ENCODE measurements around the gene RPS6KB2.

RPS6KB2 gene

DNA sequence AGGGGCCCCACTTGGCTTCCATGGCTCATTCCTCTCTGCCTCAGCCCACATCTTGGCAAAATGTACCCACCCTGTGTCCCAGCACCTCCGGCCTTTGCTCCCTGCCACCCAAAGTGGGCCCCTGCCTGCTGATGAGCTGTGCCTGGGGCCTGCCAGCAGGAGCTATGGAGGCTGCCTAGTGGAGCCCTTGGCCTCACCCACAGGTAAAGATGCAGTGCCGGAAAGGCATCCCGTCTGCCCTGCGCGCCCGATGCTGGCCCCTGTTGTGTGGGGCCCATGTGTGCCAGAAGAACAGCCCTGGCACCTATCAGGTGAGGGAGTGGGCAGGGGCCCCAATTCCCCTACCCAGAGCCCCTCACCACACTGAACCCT lies 23.1 kb upstream of the RPS6KB2 start:
- TF ChIP-seq, protein P1, sequence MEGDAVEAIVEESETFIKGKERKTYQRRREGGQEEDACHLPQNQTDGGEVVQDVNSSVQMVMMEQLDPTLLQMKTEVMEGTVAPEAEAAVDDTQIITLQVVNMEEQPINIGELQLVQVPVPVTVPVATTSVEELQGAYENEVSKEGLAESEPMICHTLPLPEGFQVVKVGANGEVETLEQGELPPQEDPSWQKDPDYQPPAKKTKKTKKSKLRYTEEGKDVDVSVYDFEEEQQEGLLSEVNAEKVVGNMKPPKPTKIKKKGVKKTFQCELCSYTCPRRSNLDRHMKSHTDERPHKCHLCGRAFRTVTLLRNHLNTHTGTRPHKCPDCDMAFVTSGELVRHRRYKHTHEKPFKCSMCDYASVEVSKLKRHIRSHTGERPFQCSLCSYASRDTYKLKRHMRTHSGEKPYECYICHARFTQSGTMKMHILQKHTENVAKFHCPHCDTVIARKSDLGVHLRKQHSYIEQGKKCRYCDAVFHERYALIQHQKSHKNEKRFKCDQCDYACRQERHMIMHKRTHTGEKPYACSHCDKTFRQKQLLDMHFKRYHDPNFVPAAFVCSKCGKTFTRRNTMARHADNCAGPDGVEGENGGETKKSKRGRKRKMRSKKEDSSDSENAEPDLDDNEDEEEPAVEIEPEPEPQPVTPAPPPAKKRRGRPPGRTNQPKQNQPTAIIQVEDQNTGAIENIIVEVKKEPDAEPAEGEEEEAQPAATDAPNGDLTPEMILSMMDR (IDR thresholded peaks at IDR 0.05; ENCODE audit: low read depth, low read length): no peak
- no peak for DNase-seq (ENCODE audit: extremely low read depth, low read depth)

GRCh38 chr11:67405688-67406339 lies 22.5 kb upstream of the RPS6KB2 start:
- TF ChIP-seq, protein P1 (IDR thresholded peaks at IDR 0.05; ENCODE audit: low read depth, low read length): no peak
- DNase-seq (ENCODE audit: extremely low read depth, low read depth): no peak

GRCh38 chr11:67406420-67406968 lies 21.8 kb upstream of the RPS6KB2 start:
- TF ChIP-seq, protein P1 (IDR thresholded peaks at IDR 0.05; ENCODE audit: low read depth, low read length): no peak
- no peak for DNase-seq (ENCODE audit: extremely low read depth, low read depth)

GRCh38 chr11:67406969-67407687 lies 21.2 kb upstream of the RPS6KB2 start:
- TF ChIP-seq, protein P1 (IDR thresholded peaks at IDR 0.05; ENCODE audit: low read depth, low read length): no peak
- no peak for DNase-seq (ENCODE audit: extremely low read depth, low read depth)

DNA sequence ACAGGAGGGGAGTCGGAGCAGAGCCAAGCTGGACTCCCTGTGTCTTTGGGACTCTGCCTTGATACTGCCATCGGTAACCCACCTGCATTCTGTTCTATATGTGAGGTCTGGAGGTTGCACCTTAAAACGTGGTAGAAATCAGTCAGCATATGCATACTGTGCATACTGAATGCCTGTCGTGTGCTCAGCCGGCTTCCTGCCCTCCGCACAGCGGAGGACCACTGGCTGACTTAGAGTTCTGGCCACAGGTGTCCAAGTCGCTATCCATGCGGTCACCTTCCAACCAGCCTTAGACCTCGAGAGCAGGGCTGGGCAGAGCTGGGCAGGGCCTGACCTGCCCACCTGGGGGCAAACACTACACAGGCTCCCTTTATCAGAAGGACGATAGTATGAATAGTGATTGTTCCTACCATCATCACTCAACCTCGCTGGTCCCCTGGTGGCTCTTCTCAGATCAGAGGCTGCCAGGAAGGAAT lies 20.6 kb upstream of the RPS6KB2 start:
- DNase-seq (ENCODE audit: extremely low read depth, low read depth): no peak
- TF ChIP-seq, protein P1 (IDR thresholded peaks at IDR 0.05; ENCODE audit: low read depth, low read length): no peak

GRCh38 chr11:67408437-67409200 lies 19.7 kb upstream of the RPS6KB2 start:
- TF ChIP-seq, protein P1 (IDR thresholded peaks at IDR 0.05; ENCODE audit: low read depth, low read length): no peak
- DNase-seq (ENCODE audit: extremely low read depth, low read depth): no peak
